Central memory CD8-positive, alpha-beta T cell (primary cell): ENCODE measurements around the gene MAP2.
"Not testable (repeated sequence)": the region's sequence is repeated elsewhere in the genome, so short reads cannot be mapped to it uniquely, and the experiment has no call there.

Experiments used
- ATAC-seq: fragments of 150-1000 bp; cut with Tn5 transposase; replicated peaks from 2 replicates; pipeline ENCODE4 v1.10.0; 2022; ENCODE audit warnings: mild to moderate bottlenecking, moderate FRiP score, moderate number of reproducible peaks; ENCODE audit not compliant: poor library complexity, severe bottlenecking; ENCODE audit errors: extremely low read depth
- DNase-seq, 2 donors: peaks; one replicate each; pipeline ENCODE4 v3.0.0; 2021; ENCODE audit warnings: low spot score in 2 of 2
- H3K27ac Mint-ChIP-seq: one replicate; pipeline ENCODE4 v1.8.0; 2022; ENCODE audit warnings: low read depth, mild to moderate bottlenecking, moderate library complexity, mixed read lengths
- H3K27me3 Mint-ChIP-seq: one replicate; pipeline ENCODE4 v1.8.0; 2022; ENCODE audit warnings: mixed read lengths
- H3K36me3 Mint-ChIP-seq: one replicate; pipeline ENCODE4 v1.8.0; 2022; ENCODE audit warnings: mild to moderate bottlenecking, moderate library complexity, mixed read lengths; ENCODE audit not compliant: insufficient read depth
- H3K4me1 Mint-ChIP-seq: one replicate; pipeline ENCODE4 v1.8.0; 2022; ENCODE audit warnings: mixed read lengths
- H3K4me3 Mint-ChIP-seq: one replicate; pipeline ENCODE4 v1.8.0; 2022; ENCODE audit warnings: mild to moderate bottlenecking, moderate library complexity, mixed read lengths
- H3K9me3 Mint-ChIP-seq: one replicate; pipeline ENCODE4 v1.8.0; 2022; ENCODE audit warnings: mixed read lengths

The MAP2 gene

DNA sequence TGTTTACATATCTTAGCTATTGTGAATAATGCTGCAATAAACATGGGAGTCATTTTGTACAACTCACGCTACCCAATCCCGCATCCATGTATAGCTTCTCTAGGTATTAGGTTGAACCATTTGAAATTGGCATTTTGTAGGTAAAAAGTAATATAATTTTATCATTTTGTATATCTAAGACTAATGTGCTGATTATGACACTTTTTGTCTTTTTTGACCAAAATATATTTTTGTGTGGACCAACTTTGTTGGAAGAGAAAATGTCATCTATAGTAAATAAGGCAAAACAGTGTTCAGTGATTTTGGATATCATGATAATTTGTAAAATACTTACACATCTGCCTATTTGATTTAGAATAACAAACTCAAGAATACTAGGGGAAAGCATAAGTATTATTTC, 150.7 kb downstream of the MAP2 start:
- Mint-ChIP-seq H3K27me3 (no peaks in the 10 kb centered on the region), H3K4me1 (no peaks in the 10 kb centered on the region), H3K27ac (no peak overlapping the region), H3K4me3 (no peak overlapping the region), H3K9me3 (no peaks in the 10 kb centered on the region), H3K36me3 (no peaks in the 10 kb centered on the region)
- ATAC-seq (no peak), DNase-seq (no peak)

DNA sequence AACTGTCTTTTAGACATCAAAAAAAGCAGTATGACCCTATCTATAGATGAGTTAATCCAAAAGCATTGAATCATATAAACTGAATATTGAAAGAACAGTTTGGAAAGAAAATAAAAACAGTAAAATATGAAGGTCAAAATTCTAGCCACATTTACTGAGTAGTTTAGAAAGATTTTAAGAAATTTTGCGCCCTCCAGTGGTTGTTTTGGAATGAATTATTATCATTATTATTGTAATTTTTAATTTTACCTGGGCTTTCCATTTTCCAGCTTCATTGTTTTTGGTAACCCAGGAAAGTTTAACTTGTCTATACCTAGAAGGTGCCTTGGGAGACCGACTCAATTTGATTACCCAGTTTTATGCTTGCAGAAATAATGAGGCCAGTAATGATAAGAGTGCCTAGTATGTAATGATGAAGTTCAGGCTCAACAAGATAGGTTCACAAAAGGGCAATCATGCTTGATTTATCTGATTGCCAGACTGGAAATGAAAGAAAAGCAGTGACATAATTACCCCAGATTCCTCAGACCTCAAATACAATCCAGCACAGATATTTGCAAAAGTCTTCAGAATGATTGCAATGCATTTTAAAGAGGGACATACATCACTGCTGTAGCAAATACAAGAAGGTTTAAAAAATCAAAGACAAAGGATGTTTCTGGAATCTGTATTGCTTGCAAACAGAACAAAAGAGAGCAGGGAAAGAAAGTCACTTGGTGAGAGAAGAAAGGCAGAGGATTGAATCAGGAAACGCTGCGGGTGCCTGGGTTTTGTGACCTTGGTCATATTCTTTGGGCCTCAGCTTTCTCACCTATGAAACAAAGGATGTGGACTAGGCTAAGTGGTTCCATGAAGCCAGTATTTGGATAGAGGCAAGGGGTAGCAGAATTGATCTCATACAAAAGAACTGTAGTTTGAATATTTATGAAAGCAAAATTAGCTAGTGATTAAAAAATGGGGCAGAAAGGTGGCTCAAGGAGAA, 153.8 kb downstream of the MAP2 start:
- no peak overlapping the region for H3K4me3 Mint-ChIP-seq
- H3K27me3 Mint-ChIP-seq = no peaks in the 10 kb centered on the region
- no peaks in the 10 kb centered on the region for H3K4me1 Mint-ChIP-seq
- DNase-seq (no peak), ATAC-seq (no peak)
- no peaks in the 10 kb centered on the region for H3K36me3 Mint-ChIP-seq
- H3K9me3 Mint-ChIP-seq = no peaks in the 10 kb centered on the region
- H3K27ac Mint-ChIP-seq = no peak overlapping the region

DNA sequence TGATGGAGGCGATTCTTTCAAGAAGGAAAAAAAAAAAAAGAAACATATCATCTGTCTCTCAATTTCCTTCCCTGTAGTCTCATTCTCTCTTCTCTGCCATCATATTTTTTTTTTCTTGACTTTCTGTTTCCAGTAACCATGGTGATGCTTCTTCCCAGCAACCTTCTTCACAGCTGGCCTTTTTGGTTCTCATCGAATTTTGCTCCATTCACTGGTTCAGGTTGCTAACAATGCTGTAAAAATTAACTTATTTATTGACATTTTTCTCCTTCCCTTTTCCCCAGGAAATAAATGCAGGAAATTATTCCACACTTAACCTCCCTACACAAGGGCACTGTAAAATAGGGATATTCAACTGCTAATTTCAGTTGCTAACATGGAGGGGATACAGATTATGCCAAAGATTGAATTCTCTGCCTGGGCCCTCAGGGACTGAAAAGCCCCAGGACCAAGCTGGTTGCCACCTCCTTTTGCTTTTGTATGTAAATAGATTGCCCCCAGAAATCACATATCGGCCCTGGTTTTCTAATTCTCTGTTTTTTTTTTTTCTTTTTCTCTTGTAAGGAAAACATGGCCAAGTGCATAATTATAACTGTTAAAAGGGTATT, 154.7 kb downstream of the MAP2 start:
- no peaks in the 10 kb centered on the region for H3K9me3 Mint-ChIP-seq
- no peaks in the 10 kb centered on the region for H3K4me1 Mint-ChIP-seq
- H3K27me3 Mint-ChIP-seq = no peaks in the 10 kb centered on the region
- DNase-seq = no peak
- no peak overlapping the region for H3K4me3 Mint-ChIP-seq
- no peak overlapping the region for H3K27ac Mint-ChIP-seq
- no peak for ATAC-seq
- no peaks in the 10 kb centered on the region for H3K36me3 Mint-ChIP-seq

DNA sequence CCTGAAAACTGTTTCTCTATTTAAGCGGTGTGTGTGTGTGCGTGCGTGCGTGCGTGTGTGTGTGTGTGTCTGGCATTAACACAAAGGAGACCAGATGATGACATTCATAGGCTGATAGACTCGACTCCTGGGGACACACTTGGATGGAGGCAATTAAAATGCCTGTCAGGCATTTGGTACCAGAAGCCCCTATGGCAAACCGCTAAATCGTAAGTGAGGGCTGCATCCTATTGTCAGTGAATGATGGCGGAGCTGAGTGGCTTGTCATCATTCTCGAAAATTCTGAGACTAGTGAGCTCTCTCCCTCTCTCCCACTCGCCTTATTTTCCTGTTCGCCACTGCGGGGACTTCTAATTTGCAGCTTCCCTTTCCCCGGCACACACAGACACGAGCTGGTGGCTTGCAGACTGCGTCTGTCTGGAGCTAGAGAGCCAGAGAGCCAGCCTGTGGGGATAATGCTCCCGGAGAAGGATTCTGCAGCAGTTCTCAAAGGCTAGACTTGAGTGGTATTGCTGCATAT, 155.4 kb downstream of the MAP2 start:
- H3K36me3 Mint-ChIP-seq = no peaks in the 10 kb centered on the region
- ATAC-seq (no peak), DNase-seq (no peak)
- no peaks in the 10 kb centered on the region for H3K4me1 Mint-ChIP-seq
- H3K4me3 Mint-ChIP-seq = no peak overlapping the region
- H3K9me3 Mint-ChIP-seq = no peaks in the 10 kb centered on the region
- no peak overlapping the region for H3K27ac Mint-ChIP-seq
- H3K27me3 Mint-ChIP-seq = no peaks in the 10 kb centered on the region

DNA sequence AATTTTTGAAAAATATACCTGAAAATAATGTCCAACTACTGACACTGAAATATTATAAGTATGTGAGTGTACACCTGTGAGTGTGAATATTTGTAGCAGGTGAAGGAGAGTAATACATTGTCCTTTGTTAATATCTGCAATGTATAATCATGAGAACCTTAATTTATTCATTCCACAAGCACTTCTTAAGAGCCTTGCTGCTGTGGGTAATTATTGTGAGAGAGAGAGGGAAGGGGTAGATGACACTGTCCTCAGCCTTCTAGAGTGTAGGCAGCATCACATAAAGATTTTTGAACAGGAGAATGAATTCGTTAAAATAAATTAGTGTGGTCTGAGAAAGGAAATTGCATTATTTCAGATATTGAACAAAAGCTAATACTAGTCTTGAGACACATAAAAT, 157.2 kb downstream of the MAP2 start:
- DNase-seq (no peak), ATAC-seq (no peak)
- Mint-ChIP-seq H3K4me3 (no peak overlapping the region), H3K9me3 (no peaks in the 10 kb centered on the region), H3K27me3 (no peaks in the 10 kb centered on the region), H3K36me3 (no peaks in the 10 kb centered on the region), H3K27ac (no peak overlapping the region), H3K4me1 (no peaks in the 10 kb centered on the region)

DNA sequence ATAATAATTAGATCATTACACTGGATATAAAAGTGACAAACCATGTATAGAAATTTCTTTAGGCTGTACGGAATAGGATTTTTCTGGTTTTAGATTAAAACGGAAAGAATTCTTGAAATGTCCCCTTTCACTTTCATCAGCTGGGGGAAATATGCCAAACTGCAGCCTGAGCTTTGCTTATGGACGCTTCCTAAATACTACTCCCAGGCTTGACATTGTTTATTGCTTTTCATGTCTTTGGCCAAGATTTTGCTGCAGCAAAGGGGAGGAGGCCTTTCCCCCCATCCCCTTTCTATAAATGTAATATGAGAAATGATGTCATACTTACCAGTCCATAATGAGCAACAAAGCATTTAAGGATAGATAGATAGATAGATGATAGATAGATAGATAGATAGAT, 158.4 kb downstream of the MAP2 start:
- H3K27ac Mint-ChIP-seq = no peak overlapping the region
- DNase-seq (no peak), ATAC-seq (no peak)
- H3K36me3 Mint-ChIP-seq = no peaks in the 10 kb centered on the region
- no peaks in the 10 kb centered on the region for H3K9me3 Mint-ChIP-seq
- H3K27me3 Mint-ChIP-seq = no peaks in the 10 kb centered on the region
- no peaks in the 10 kb centered on the region for H3K4me1 Mint-ChIP-seq
- H3K4me3 Mint-ChIP-seq = no peak overlapping the region

DNA sequence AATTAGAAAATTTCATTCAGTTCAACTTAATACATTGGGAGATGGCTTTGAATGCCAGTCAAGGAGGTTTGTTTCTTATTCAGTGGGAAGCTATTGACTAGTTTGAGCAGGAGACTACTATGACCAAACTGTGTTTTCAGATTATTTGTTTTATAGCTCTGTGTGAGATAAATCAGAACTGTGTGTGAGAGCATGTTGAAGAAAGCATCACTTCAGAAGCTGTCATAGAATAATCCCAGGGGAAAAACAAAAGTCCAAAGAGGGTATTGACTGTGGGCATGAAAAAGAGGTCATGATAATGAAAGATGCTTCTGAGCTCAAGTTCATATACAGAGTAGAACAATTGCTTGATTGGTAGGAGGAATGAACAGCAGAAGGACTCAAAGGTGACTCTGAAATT, 160.6 kb downstream of the MAP2 start:
- Mint-ChIP-seq H3K27ac (no peak overlapping the region), H3K9me3 (no peaks in the 10 kb centered on the region), H3K27me3 (no peaks in the 10 kb centered on the region), H3K4me1 (no peaks in the 10 kb centered on the region), H3K36me3 (no peaks in the 10 kb centered on the region), H3K4me3 (no peak overlapping the region)
- no peak for DNase-seq
- no peak for ATAC-seq

DNA sequence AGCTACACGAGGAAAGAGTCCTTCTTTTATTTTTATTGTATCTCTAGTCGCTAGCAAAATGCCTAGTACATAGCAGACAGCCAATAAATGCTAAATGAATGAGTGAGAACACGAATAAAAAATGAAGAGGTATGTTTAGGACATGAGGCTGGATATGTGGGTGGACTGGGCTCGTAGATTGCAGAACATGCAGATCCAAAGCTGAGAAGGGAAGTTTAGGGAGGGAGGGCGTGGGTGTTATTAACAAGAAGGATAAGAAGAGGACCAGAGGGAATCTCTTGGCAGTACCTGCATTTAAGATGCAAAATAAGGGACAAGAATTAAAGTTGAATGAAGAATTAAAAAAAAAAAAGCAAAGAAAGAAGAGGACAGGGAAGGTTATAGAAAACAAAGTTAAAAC, 161.1 kb downstream of the MAP2 start:
- no peak for DNase-seq
- ATAC-seq = no peak
- H3K9me3 Mint-ChIP-seq = no peaks in the 10 kb centered on the region
- H3K4me3 Mint-ChIP-seq = no peak overlapping the region
- no peaks in the 10 kb centered on the region for H3K36me3 Mint-ChIP-seq
- H3K27me3 Mint-ChIP-seq = no peaks in the 10 kb centered on the region
- H3K27ac Mint-ChIP-seq = no peak overlapping the region
- H3K4me1 Mint-ChIP-seq = no peaks in the 10 kb centered on the region

DNA sequence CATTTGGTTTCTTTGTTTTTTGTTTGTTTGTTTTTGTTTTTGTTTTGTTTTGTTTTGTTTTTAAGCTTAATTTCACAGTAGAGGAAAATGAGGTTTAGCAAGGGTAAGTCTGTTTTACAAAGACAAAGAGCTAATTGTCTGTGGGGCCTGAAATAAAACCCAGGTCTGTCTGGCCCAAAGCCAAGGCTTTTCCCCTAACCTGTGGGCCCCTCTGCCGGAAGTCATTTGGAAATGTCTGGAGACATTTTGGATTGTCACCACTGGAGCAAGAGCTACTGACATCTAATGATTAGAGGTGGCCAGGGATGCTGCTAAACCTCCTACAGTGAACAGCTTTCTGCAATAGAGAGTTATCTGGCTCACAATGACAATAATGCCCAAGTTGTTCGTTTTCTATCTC, 167.2 kb downstream of the MAP2 start:
- Mint-ChIP-seq H3K4me1 (no peaks in the 10 kb centered on the region), H3K27ac (no peak overlapping the region), H3K9me3 (no peaks in the 10 kb centered on the region), H3K4me3 (no peak overlapping the region), H3K36me3 (no peaks in the 10 kb centered on the region), H3K27me3 (no peaks in the 10 kb centered on the region)
- DNase-seq = no peak
- no peak for ATAC-seq

DNA sequence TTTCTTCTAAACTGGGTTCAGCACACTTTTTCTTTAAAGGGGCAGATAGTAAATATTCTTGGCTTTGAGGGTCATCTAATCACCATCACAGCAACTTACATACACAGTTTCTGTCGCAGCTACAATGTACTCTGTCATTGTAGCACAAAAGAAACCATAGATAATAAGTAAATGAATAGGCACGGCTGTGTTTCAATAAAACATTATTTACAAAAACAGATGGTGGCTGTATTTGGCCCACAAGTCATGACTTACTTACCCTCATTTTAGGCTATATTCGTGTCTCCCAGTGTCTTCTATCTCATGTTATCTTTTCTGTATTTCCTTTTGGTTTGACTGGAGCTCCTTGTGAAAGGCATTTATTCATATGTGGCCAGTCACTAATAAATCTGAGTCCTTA, 168.3 kb downstream of the MAP2 start:
- H3K9me3 Mint-ChIP-seq = no peaks in the 10 kb centered on the region
- H3K27ac Mint-ChIP-seq = no peak overlapping the region
- no peak overlapping the region for H3K4me3 Mint-ChIP-seq
- no peaks in the 10 kb centered on the region for H3K27me3 Mint-ChIP-seq
- H3K4me1 Mint-ChIP-seq = no peaks in the 10 kb centered on the region
- H3K36me3 Mint-ChIP-seq = no peaks in the 10 kb centered on the region
- no peak for DNase-seq
- ATAC-seq = no peak

DNA sequence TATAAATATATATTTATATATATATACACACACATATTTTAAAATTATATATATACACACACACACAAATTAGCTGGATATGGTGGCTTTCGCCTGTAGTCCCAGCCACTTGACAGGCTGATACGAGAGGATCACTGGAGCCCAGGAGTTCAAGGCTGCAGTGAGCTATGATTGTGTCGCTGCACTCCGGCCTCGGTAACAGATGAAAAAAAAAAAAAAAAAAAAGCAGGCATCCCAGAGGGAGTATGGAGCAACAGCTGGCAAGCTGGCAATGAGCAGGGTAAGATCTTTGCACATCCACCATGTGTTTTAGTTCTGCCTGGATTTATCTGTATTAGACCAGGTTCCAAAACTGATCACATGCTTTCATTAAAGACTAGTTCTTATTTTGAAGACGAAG, 170.1 kb downstream of the MAP2 start:
- Mint-ChIP-seq H3K36me3 (no peaks in the 10 kb centered on the region), H3K4me1 (no peaks in the 10 kb centered on the region), H3K4me3 (no peak overlapping the region), H3K27ac (no peak overlapping the region), H3K9me3 (no peaks in the 10 kb centered on the region), H3K27me3 (no peaks in the 10 kb centered on the region)
- DNase-seq (no peak), ATAC-seq (no peak)

DNA sequence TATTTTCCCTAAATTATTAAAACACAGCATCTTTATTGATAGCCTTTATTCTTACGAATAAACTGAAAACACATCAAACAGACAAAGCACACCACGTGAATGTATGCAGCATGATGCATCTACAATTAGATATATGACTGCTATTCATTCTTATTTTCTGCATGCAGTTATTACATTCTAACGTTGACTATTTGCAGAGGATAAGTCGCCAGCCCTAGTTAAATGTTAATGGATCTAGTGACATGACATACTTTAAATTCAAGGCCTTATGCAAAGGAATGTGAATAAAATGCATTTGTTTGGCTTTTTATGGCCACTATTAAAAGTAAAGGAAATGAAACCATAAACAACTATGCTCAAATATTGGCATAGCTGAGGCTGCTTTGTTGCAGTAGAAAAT, 172.4 kb downstream of the MAP2 start:
- no peak overlapping the region for H3K4me3 Mint-ChIP-seq
- H3K9me3 Mint-ChIP-seq = no peaks in the 10 kb centered on the region
- ATAC-seq (no peak), DNase-seq (no peak)
- no peaks in the 10 kb centered on the region for H3K4me1 Mint-ChIP-seq
- no peaks in the 10 kb centered on the region for H3K36me3 Mint-ChIP-seq
- no peak overlapping the region for H3K27ac Mint-ChIP-seq
- no peaks in the 10 kb centered on the region for H3K27me3 Mint-ChIP-seq

DNA sequence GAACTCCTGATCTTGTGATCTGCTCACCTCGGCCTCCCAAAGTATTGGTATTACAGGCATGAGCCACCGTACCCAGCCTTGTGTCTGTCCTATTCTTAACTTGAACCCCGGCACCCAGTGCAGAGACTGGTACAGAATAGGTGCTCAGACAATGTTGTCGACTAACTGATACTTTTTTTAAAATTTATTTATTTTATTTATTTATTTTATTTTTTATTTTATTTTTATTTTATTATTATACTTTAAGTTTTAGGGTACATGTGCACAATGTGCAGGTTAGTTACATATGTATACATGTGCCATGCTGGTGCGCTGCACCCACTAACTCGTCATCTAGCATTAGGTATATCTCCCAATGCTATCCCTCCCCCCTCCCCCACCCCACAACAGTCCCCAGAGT, 174.4 kb downstream of the MAP2 start:
- not testable (repeated sequence) for H3K27me3 Mint-ChIP-seq, H3K4me1 Mint-ChIP-seq, H3K27ac Mint-ChIP-seq, H3K4me3 Mint-ChIP-seq, DNase-seq, H3K9me3 Mint-ChIP-seq, H3K36me3 Mint-ChIP-seq, ATAC-seq
